CD4-positive, alpha-beta T cell treated with Interleukin-15 for 1 hour (primary cell): ENCODE results near the gene GDF10.

Source experiments
- DNase-seq: peaks from one replicate; pipeline ENCODE4 v3.0.0-alpha.2; 2020

GDF10 gene

GRCh38 chr10:47318706-47319105 is 18.7 kb downstream of the GDF10 start:
- no peak for DNase-seq

- DNase-seq, result no peak
These were observed 19.8 kb downstream of the GDF10 start for GRCh38 chr10:47319784-47320183.

GRCh38 chr10:47320812-47321211 is 20.8 kb downstream of the GDF10 start:
- no peak for DNase-seq

- no peak for DNase-seq
These were observed 21.7 kb downstream of the GDF10 start for GRCh38 chr10:47321521-47322195.

GRCh38 chr10:47322300-47323061 is 22.5 kb downstream of the GDF10 start, which contains the start of gene GDF2:
GDF2 (plus strand) TSS chr10:47322454; CDS start chr10:47322669, 215 bp downstream.
- DNase-seq, result no peak

GRCh38 chr10:47323087-47323486 is 23.1 kb downstream of the GDF10 start:
- DNase-seq, result no peak

GRCh38 chr10:47323636-47324296 is 23.8 kb downstream of the GDF10 start:
- DNase-seq, result no peak

GRCh38 chr10:47325303-47326291 is 25.6 kb downstream of the GDF10 start:
- no peak for DNase-seq

- no peak for DNase-seq
These were observed 26.4 kb downstream of the GDF10 start for GRCh38 chr10:47326306-47326926.

GRCh38 chr10:47326927-47327330 is 26.9 kb downstream of the GDF10 start:
- DNase-seq, result no peak

- no peak for DNase-seq
These were observed 29.9 kb downstream of the GDF10 start for GRCh38 chr10:47329855-47330254.

GRCh38 chr10:47330366-47330765 is 30.4 kb downstream of the GDF10 start:
- DNase-seq, result no peak

- DNase-seq, result no peak
These were observed 30.8 kb downstream of the GDF10 start for GRCh38 chr10:47330804-47331203.

GRCh38 chr10:47331491-47331890 is 31.5 kb downstream of the GDF10 start:
- no peak for DNase-seq

- DNase-seq, result no peak
These were observed 32.0 kb downstream of the GDF10 start for GRCh38 chr10:47331954-47332353.

- no peak for DNase-seq
These were observed 32.4 kb downstream of the GDF10 start for GRCh38 chr10:47332371-47332770.

- DNase-seq, result no peak
These were observed 32.9 kb downstream of the GDF10 start for GRCh38 chr10:47332946-47333345.

- no peak for DNase-seq
These were observed 33.5 kb downstream of the GDF10 start for GRCh38 chr10:47333532-47333931.

- no peak for DNase-seq
These were observed 34.7 kb downstream of the GDF10 start for GRCh38 chr10:47334466-47335295.

GRCh38 chr10:47335906-47336305 is 35.9 kb downstream of the GDF10 start:
- no peak for DNase-seq
